ENCODE measurements around the gene ZNF653.

DNA sequence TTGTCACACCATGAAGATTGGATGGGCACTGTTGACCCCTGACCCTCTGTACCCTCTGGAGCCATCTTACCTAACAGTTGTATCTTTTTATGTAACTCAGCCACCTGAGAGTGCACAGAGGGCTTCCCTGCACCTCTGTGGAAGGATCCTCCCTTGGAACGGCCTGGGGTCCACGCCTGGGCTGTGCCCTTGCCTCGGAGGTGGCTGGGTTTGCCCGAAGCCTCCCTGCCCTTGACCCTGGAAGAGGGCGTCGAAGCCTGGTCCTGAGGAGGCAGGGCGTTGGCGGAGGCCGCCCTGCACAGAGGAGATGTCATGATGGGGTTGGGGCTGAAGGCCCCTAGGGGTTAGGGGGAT is 71.0 kb downstream of the ZNF653 start:
- TF ChIP-seq POLR2A (IDR thresholded peaks at IDR 0.05; ENCODE audit: low read depth, low read length) (no peak), POLR2AphosphoS5 (IDR thresholded peaks at IDR 0.05; ENCODE audit: low read depth, low read length) (no peak)

All from GM12891 (cell line).